Measurements from ENCODE around the gene SPSB1. TPM values are rescaled to one million over a fixed set of nuclear protein-coding genes. Genes with fewer than 3 reads are reported as not detected.

SPSB1 gene
- total RNA-seq, 1 donor from 2014 or later, result 20.8 TPM

- no peak for DNase-seq (ENCODE audit: low read depth)
- no peak for TF ChIP-seq CTCF (conservative IDR thresholded peaks at IDR 0.05; ENCODE audit: low read depth, low read length)
- no peak overlapping the region for H3K4me3 ChIP-seq (ENCODE audit: low read depth, low read length)
These were observed 50.6 kb downstream of the SPSB1 start for GRCh38 chr1:9343269-9343668.

- TF ChIP-seq CTCF (conservative IDR thresholded peaks at IDR 0.05; ENCODE audit: low read depth, low read length), result no peak
- H3K4me3 ChIP-seq (ENCODE audit: low read depth, low read length), result no peak overlapping the region
- no peak for DNase-seq (ENCODE audit: low read depth)
These were observed 51.9 kb downstream of the SPSB1 start for GRCh38 chr1:9344426-9345200.

- H3K4me3 ChIP-seq (ENCODE audit: low read depth, low read length), result no peak overlapping the region
- no peak for TF ChIP-seq CTCF (conservative IDR thresholded peaks at IDR 0.05; ENCODE audit: low read depth, low read length)
- DNase-seq (ENCODE audit: low read depth), result no peak
These were observed 52.8 kb downstream of the SPSB1 start for GRCh38 chr1:9345471-9345870.

GRCh38 chr1:9345922-9346321 is 53.2 kb downstream of the SPSB1 start:
- no peak for TF ChIP-seq CTCF (conservative IDR thresholded peaks at IDR 0.05; ENCODE audit: low read depth, low read length)
- DNase-seq (ENCODE audit: low read depth), result no peak
- no peak overlapping the region for H3K4me3 ChIP-seq (ENCODE audit: low read depth, low read length)

- TF ChIP-seq CTCF (conservative IDR thresholded peaks at IDR 0.05; ENCODE audit: low read depth, low read length), result no peak
- no peak overlapping the region for H3K4me3 ChIP-seq (ENCODE audit: low read depth, low read length)
- no peak for DNase-seq (ENCODE audit: low read depth)
These were observed 53.9 kb downstream of the SPSB1 start for GRCh38 chr1:9346566-9346965.

GRCh38 chr1:9347095-9347850 is 54.6 kb downstream of the SPSB1 start:
- no peak overlapping the region for H3K4me3 ChIP-seq (ENCODE audit: low read depth, low read length)
- DNase-seq (ENCODE audit: low read depth), result no peak
- no peak for TF ChIP-seq CTCF (conservative IDR thresholded peaks at IDR 0.05; ENCODE audit: low read depth, low read length)

All from epithelial cell of proximal tubule (primary cell).